ENCODE data around the gene TEX101.
"Not testable (repeated sequence)": the region's sequence is repeated elsewhere in the genome, so short reads cannot be mapped to it uniquely, and the experiment has no call there.

The TEX101 gene

GRCh38 chr19:43422000-43422688 lies 7.5 kb downstream of the TEX101 start:
- no peak for DNase-seq

DNA sequence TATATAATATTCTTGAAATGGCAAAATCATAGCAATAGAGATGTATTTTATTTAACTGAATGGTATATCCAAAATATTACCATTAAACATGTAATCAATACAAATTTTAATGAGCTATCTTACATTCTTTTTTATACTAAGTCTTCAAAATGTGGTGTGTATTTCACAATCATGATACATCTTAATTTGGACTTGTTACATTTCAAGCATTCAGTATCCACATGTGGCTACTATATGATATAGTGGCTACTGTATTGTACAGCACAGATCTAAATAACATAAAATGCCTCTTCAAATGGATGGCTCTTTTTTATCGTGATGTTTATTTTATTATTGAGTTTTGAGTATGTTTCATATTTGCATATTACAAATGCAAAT lies 8.0 kb downstream of the TEX101 start:
- no peak for DNase-seq

DNA sequence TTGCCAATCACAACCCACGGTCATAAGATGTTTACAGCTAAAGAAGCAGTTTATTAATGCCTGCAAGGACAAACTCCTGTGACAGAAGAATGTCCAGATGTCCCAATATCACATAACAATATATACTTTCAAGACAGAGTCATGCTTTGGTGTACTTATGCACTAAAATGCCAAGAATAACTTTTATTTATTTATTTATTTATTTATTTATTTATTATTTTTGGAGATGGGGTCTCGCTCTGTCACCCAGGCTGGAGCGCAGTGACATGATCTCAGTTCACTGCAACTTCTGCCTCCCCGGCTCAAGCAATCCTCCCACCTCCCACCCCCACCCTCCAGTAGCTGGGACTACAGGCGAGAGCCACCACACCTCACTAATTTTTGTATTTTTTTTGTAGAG lies 9.1 kb downstream of the TEX101 start:
- no peak for DNase-seq

GRCh38 chr19:43425567-43426392 lies 11.1 kb downstream of the TEX101 start:
- DNase-seq, result peak; percentile 86

GRCh38 chr19:43429395-43429794 lies 14.7 kb downstream of the TEX101 start:
- no peak for DNase-seq

DNA sequence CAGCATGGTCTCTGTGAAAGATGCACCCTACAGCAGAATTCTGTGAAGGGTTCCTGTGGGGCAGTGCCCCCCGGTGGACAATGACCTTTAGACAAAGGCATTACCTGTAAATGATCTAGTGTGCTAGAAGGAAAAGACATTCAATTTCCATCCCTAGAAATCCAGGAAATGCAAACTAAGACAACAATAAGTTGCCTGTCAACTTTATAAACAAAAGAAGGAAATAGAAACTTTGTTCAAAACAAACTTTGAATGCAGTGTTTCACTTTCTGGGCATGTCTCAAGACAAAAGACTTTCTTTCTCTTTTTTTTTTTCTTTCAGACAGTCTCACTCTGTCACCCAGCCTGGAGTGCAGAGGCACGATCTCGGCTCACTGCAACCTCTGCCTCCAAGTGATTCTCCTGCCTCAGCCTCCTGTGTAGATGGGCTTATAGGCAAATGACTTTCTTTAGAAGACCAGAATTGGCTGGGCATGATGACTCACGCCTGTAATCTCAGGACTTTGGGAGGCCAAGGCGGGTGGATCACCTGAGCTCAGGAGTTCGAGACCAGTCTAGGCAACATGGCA lies 15.5 kb downstream of the TEX101 start:
- DNase-seq, result no peak

DNA sequence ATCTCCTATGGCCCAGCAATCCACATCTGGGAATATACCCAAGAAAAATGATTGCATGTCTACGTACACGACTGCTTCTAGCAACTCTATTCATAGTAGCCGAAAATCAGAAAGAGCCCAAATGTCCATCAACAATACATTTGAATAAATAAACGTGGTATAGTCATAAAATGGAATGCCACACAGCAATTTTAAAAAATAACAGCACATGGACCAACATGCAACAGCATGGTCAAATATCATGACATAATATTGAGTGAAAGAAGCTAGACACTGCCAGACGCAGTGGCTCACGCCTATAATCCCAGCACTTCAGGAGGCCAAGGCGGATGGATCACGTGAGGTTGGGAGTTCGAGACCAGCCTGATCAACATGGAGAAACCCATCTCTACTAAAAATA lies 16.3 kb downstream of the TEX101 start:
- no peak for DNase-seq

GRCh38 chr19:43433358-43433673 lies 18.6 kb downstream of the TEX101 start:
- DNase-seq, result no peak

DNA sequence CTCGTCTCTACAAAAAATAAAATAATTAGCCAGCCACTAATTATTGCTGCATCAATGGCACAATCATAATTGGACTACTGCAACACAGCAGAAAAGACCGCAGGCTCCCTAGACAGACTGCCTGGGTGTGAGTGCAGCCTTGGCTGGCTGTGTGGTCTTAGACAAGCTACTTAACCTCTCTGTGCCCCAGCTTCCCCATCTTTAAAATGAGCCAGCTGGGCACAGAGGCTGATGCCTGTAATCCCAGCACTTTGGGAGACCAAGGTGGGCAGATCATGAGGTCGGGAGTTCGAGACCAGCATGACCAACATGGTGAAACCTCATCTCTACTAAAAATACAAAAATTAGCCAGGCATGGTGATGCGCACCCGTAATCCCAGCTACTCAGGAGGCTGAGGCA lies 19.0 kb downstream of the TEX101 start:
- DNase-seq, result no peak

- no peak for DNase-seq
These were observed 21.1 kb downstream of the TEX101 start for GRCh38 chr19:43435775-43436174.

DNA sequence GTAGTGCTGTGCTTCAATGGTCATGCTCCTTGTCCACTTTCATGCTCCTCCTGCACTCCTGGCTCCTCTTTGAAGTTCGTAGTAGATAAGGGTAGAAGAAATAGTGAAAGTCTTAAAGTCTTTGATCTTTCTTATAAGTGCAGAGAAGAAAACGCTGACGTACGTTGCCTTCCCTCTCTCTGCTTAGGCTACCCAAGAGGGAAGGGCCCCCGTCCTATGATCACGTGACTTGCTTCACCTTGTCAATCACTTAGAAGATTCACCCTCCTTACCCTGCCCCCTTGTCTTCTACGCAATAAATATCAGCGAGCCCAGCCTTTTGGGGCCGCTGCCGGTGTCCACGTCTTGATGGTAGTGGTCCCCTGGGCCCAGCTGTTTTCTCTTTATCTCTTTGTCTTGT lies 22.6 kb downstream of the TEX101 start:
- DNase-seq, result not testable (repeated sequence)

GRCh38 chr19:43437712-43438111 lies 23.0 kb downstream of the TEX101 start:
- no peak for DNase-seq

DNA sequence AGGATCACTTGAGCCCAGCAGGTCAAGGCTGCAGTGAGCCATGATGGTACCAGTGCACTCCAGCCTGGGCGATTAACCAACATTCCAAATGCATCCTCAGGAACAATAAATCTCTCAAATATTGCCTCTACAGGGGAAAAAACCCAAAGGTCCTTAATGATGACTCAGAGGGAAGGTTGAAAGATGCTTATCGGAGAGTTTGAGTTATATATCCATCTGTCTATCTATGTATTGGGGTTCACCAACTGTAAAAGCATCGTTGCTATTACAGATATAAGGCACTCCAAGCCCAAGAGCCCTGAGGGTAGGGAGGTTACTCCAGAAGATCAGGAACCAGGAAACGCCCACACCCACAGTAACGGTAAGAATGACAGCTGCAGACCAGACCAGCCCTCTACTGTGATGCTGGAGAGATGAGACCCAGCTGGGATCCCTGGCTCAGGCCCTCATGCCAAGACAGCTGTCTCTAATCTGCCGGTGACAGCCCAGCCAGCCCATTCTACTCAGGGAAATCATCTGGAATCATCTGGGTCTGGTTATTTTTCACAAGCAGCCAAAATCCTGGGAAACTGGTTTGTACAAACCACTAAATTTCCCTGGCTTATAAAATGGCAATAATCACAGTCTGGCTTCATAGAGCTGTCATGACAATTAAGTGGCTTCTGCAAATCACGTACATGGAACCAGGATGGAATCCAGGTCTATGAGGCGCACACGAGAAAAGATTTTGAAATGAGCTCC lies 23.8 kb downstream of the TEX101 start:
- DNase-seq, result no peak

- no peak for DNase-seq
These were observed 24.5 kb downstream of the TEX101 start for GRCh38 chr19:43439032-43439708.

DNA sequence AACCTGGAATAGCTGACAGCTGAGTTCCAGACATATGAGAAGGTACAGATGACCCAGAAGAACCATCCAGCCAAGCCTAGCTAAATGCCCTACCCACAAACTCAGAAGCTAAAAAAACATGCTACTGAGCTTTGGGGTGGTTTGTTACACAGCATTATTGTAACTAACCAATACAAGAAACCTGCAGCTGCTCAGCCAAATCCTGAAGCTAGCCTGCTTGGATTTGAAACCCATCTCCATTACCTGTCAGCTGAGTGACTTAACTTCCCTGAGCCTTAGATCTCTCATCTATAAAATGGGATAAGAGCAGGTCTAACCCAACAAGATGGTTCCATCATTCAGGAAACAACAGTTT lies 25.0 kb downstream of the TEX101 start:
- DNase-seq, result no peak

GRCh38 chr19:43441716-43442115 lies 27.0 kb downstream of the TEX101 start:
- DNase-seq, result no peak

DNA sequence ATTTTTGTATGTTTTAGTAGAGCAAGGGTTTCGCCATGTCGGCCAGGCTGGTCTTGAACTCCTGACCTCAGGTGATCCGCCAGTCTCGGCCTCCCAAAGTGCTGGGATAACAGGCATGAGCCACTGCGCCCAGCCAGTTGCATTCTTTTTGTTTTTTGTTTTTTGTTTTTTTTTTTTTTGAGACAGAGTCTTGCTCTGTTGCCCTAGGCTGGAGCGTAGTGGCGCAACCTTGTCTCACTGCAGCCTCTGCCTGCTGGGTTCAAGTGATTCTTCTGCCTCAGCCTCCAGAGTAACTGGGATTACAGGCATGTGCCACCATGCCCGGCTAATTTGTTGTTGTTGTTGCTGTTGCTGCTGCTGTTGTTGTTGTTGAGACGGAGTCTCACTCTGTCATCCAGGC lies 29.4 kb downstream of the TEX101 start:
- DNase-seq, result not testable (repeated sequence)

DNA sequence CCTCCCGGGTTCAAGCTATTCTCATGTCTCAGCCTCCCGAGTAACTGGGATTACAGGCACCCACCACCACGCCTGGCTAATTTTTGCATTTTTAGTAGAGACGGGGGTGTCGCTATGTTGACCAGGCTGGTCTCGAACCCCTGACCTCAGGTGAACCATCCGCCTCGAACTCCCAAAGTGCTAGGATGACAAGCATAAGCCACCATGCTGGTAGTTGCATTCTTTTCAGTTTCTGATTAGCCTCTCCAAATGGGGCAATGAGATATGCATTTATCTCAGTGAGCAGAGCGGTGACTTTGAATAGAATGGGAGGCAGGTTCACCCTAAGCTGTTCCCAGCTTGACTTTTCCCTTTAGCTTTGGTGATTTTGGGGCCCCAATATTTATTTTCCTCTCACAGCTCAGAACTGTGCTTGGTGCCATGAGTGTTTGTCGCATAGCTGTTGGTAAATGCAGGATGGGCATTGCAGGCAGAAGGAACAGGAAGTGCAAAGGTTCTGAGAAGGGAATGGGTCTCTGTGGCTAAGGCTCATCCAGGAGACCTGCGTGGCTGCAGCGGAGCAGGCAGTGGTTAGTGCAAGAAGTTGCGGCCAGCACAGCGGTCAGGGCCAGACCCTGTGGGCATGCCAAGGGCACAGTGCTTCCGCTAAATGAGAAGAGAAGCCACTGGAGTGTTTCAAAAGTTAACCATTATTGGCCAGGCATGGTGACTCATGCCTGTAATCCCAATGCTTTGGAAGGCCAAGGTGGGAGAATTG lies 30.0 kb downstream of the TEX101 start:
- DNase-seq, result no peak

- no peak for DNase-seq
These were observed 30.7 kb downstream of the TEX101 start for GRCh38 chr19:43445426-43445825.

GRCh38 chr19:43446746-43447489 lies 32.2 kb downstream of the TEX101 start:
- no peak for DNase-seq

- DNase-seq, result no peak
These were observed 33.0 kb downstream of the TEX101 start for GRCh38 chr19:43447655-43448054.

DNA sequence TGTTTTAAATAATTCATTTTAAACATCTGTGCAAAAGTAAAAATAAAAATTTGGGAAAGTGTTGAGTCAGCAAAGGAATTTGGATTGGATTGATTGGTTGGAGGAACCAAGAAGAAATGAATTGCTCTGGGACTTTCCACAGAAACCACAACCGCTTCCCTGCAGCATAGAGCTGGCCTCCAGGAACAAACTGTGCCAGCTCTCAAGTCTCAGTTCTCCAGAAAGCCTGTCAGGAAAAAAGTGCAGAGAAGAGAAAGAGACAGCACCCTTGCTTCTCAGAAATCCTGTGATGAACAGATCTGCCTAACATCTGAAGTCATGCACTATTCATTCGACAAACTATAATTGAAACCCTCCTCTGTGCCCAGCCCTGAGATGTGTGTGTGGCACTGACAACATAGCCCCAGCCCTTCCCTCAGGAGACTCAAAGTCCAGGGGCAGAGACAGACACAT lies 35.9 kb downstream of the TEX101 start:
- DNase-seq, result no peak
